PFSK-1 (cell line): ENCODE measurements around the gene GNPTAB.

ENCODE experiments used
- POLR2AphosphoS5 ChIP-seq: IDR thresholded peaks from 2 replicates; pipeline ENCODE4 v1.6.1; 2012; ENCODE audit warnings: low read depth, mild to moderate bottlenecking, control low read depth, low read length, moderate library complexity
- SIN3A ChIP-seq: IDR thresholded peaks from 2 replicates; pipeline ENCODE4 v1.6.1; 2012; ENCODE audit warnings: mild to moderate bottlenecking, low read length, moderate library complexity, borderline replicate concordance; ENCODE audit not compliant: insufficient read depth
- TF ChIP-seq, protein P1 (sequence below), 2 experiments: IDR thresholded peaks; 2 replicates each; pipeline versions ENCODE4 v1.6.1 to v1.8.0; 2011 to 2012; ENCODE audit warnings: low read depth in 2 of 2, low read length in 2 of 2, control low read depth in 1 of 2, inconsistent platforms in 1 of 2, mild to moderate bottlenecking in 1 of 2, moderate library complexity in 1 of 2; ENCODE audit not compliant: insufficient read depth in 1 of 2

DNA sequence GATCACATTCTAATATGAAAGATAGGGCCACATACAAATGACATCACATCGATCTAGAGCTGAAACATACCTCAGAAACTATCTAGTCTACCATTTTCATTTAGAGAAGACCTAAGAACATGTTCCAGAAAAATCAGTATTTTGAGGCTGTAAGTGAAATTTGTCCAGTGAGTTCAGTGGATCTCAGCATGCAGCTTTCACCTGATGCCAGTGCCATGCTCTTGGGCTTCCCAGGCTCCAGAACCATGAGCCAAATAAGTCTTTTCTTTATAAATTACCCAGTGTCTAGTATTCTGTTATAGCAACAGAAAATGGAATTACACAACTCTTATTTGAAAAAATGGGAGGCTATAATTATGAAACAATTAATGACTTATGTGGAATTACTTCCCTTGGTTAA is 124.4 kb downstream of the GNPTAB start:
- TF ChIP-seq POLR2AphosphoS5: no peak
- no peak for TF ChIP-seq SIN3A
- TF ChIP-seq, protein P1, sequence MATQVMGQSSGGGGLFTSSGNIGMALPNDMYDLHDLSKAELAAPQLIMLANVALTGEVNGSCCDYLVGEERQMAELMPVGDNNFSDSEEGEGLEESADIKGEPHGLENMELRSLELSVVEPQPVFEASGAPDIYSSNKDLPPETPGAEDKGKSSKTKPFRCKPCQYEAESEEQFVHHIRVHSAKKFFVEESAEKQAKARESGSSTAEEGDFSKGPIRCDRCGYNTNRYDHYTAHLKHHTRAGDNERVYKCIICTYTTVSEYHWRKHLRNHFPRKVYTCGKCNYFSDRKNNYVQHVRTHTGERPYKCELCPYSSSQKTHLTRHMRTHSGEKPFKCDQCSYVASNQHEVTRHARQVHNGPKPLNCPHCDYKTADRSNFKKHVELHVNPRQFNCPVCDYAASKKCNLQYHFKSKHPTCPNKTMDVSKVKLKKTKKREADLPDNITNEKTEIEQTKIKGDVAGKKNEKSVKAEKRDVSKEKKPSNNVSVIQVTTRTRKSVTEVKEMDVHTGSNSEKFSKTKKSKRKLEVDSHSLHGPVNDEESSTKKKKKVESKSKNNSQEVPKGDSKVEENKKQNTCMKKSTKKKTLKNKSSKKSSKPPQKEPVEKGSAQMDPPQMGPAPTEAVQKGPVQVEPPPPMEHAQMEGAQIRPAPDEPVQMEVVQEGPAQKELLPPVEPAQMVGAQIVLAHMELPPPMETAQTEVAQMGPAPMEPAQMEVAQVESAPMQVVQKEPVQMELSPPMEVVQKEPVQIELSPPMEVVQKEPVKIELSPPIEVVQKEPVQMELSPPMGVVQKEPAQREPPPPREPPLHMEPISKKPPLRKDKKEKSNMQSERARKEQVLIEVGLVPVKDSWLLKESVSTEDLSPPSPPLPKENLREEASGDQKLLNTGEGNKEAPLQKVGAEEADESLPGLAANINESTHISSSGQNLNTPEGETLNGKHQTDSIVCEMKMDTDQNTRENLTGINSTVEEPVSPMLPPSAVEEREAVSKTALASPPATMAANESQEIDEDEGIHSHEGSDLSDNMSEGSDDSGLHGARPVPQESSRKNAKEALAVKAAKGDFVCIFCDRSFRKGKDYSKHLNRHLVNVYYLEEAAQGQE (IDR thresholded peaks at IDR 0.05; ENCODE audit: insufficient read depth in 1 of 2, low read depth in 2 of 2, low read length in 2 of 2): no peak
